Esophagus muscularis mucosa (tissue), 4 donors: ENCODE results near the gene PTPRN2.

Experiments
- CTCF ChIP-seq, 3 experiments: fragments of 200-600 bp in 2 of 3; fragments of 450-650 bp in 1 of 3; sonication (generic) in 2 of 3; IDR thresholded peaks; one replicate each; pipeline ENCODE4 v1.5.1; 2017 to 2019; ENCODE audit warnings: antibody characterized with exemption in 3 of 3, mild to moderate bottlenecking in 2 of 3, moderate library complexity in 1 of 3
- EP300 ChIP-seq: sonication (generic); formaldehyde crosslinking; IDR thresholded peaks from one replicate; pipeline ENCODE4 v1.6.1; 2017; ENCODE audit warnings: antibody characterized with exemption
- POLR2A ChIP-seq: fragments of 450-650 bp; IDR thresholded peaks from one replicate; pipeline ENCODE4 v1.6.1; 2017; ENCODE audit warnings: antibody characterized with exemption, moderate library complexity, mild to moderate bottlenecking, low read depth
- POLR2AphosphoS5 ChIP-seq, 2 donors: sonication (generic); formaldehyde crosslinking; IDR thresholded peaks; one replicate each; pipeline ENCODE4 v1.6.1; 2017; ENCODE audit warnings: antibody characterized with exemption in 2 of 2

DNA sequence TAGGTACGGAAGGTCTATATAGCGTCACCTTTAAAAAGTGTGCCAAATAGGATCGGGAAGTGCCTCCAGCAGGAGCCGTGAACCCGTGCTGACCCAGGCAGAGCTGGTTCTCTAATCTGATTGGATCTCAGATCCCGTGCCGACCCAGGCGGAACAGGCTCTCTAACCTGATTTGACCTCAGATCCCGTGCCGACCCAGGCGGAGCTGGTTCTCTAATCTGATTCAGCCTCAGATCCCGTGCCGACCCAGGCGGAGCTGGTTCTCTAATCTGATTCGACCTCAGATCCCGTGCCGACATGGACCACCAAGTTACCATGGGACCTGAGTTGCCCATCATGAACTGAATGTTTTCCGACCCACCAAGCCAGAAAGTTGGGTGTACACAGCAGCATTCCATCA lies 463.9 kb downstream of the PTPRN2 start:
- TF ChIP-seq CTCF (IDR thresholded peaks at IDR 0.05) (no peak), POLR2A (no peak), POLR2AphosphoS5 (IDR thresholded peaks at IDR 0.05) (no peak), EP300 (no peak)
